ENCODE data around the gene CDC25C. TPM values are rescaled to one million over a fixed set of nuclear protein-coding genes. Genes with fewer than 3 reads are reported as not detected.

The CDC25C gene
- total RNA-seq, 4 donors from 2014 or later, result 0.17 TPM; not detected in 3

- WGBS, result 92% methylated on average over 1 of the region's 1 CpG
- Histone ChIP-seq H3K36me3 (no peaks in the 10 kb centered on the region), H3K9me3 (no peaks in the 10 kb centered on the region), H3K4me3 (no peak overlapping the region), H3K4me1 (peaks cover 29 to 62% (median 46%) of the 10 kb centered on the region in 4 donors), H3K27me3 (no peaks in the 10 kb centered on the region), H3K27ac (replicated peaks in 1 of 4) (no peak overlapping the region)
- TF ChIP-seq CTCF (IDR thresholded peaks at IDR 0.05), result no peak
- no peak for TF ChIP-seq POLR2AphosphoS5 (IDR thresholded peaks at IDR 0.05)
- TF ChIP-seq POLR2A (IDR thresholded peaks at IDR 0.05; ENCODE audit: low read depth), result no peak
- no peak for TF ChIP-seq EP300 (IDR thresholded peaks at IDR 0.05)
- DNase-seq (ENCODE audit: extremely low spot score), result no peak
- intact Hi-C loops (cut with DNase I), result no loop called here
Observed at GRCh38 chr5:138364576-138364975, 33.0 kb upstream of the CDC25C start.

- TF ChIP-seq POLR2AphosphoS5 (IDR thresholded peaks at IDR 0.05) (no peak), CTCF (IDR thresholded peaks at IDR 0.05) (no peak), POLR2A (IDR thresholded peaks at IDR 0.05; ENCODE audit: low read depth) (no peak), EP300 (IDR thresholded peaks at IDR 0.05) (no peak)
- Histone ChIP-seq H3K4me1 (peaks cover 14 to 47% (median 30%) of the 10 kb centered on the region in 4 donors), H3K36me3 (no peaks in the 10 kb centered on the region), H3K27me3 (no peaks in the 10 kb centered on the region), H3K9me3 (no peaks in the 10 kb centered on the region), H3K4me3 (no peak overlapping the region), H3K27ac (replicated peaks in 1 of 4) (no peak overlapping the region)
- WGBS, result 96% methylated on average over 1 of the region's 1 CpG
- intact Hi-C loops (cut with DNase I), result no loop called here
- DNase-seq (ENCODE audit: extremely low spot score), result no peak
Observed at GRCh38 chr5:138360941-138361452, 29.4 kb upstream of the CDC25C start.

GRCh38 chr5:138359621-138360020, 28.0 kb upstream of the CDC25C start:
- WGBS, result 83% methylated on average over 3 of the region's 3 CpGs
- H3K27me3 ChIP-seq, result no peaks in the 10 kb centered on the region
- H3K4me1 ChIP-seq, result peaks cover 25 to 60% (median 44%) of the 10 kb centered on the region in 4 donors

GRCh38 chr5:138354926-138355378, 23.3 kb upstream of the CDC25C start:
- peaks cover 33 to 46% (median 39%) of the 10 kb centered on the region in 4 donors for H3K4me1 ChIP-seq
- DNase-seq (ENCODE audit: extremely low spot score), result no peak
- 24% methylated on average over 6 of the region's 6 CpGs for WGBS
- H3K4me3 ChIP-seq, result peak overlapping the region; percentile 88 to 97 (median 93)
- peak overlapping the region in 3 of 4 donors; percentile 12 to 98 (median 96) for H3K27ac ChIP-seq (replicated peaks in 1 of 4)
- H3K27me3 ChIP-seq, result no peaks in the 10 kb centered on the region
- H3K9me3 ChIP-seq, result peaks cover 0 to 7% (median 2%) of the 10 kb centered on the region in 4 donors
- intact Hi-C loops (cut with DNase I), result loop anchor here (5.0 kb wide), 1 partner anchor 52 kb away; no protein-coding TSS in a partner anchor
- TF ChIP-seq CTCF (IDR thresholded peaks at IDR 0.05), result no peak
- no peak for TF ChIP-seq EP300 (IDR thresholded peaks at IDR 0.05)
- no peak for TF ChIP-seq POLR2A (IDR thresholded peaks at IDR 0.05; ENCODE audit: low read depth)
- no peak for TF ChIP-seq POLR2AphosphoS5 (IDR thresholded peaks at IDR 0.05)
- peaks cover 0 to under 1% (median 0%) of the 10 kb centered on the region in 4 donors for H3K36me3 ChIP-seq

More at GRCh38 chr5:138359621-138360020, 28.0 kb upstream of the CDC25C start:
- TF ChIP-seq CTCF (IDR thresholded peaks at IDR 0.05) (no peak), POLR2A (IDR thresholded peaks at IDR 0.05; ENCODE audit: low read depth) (no peak), EP300 (IDR thresholded peaks at IDR 0.05) (no peak), POLR2AphosphoS5 (IDR thresholded peaks at IDR 0.05) (no peak)
- Histone ChIP-seq H3K9me3 (no peaks in the 10 kb centered on the region), H3K4me3 (no peak overlapping the region), H3K27ac (replicated peaks in 1 of 4) (no peak overlapping the region), H3K36me3 (no peaks in the 10 kb centered on the region)
- no peak for DNase-seq (ENCODE audit: extremely low spot score)
- intact Hi-C loops (cut with DNase I), result no loop called here
